ENCODE data around the gene VTI1A. TPM values are rescaled to one million over a fixed set of nuclear protein-coding genes. Genes with fewer than 3 reads are reported as not detected.

Gene VTI1A
- polyA plus RNA-seq, 2 of the 4 experiments (the other 2 are of a cell fraction), result 17.0 to 25.3 TPM

- DNase-seq (ENCODE audit: low read depth in 1 of 2, low spot score in 1 of 2), result peak; percentile 20 to 40
- H3K4me1 ChIP-seq, result no peaks in the 10 kb centered on the region
- no peak overlapping the region for H3K4me2 ChIP-seq
- WGBS (ENCODE audit: missing lambda C conversion rate), result 49% methylated on average over 2 of the region's 2 CpGs
- no peaks in the 10 kb centered on the region for H3K9me3 ChIP-seq
- FAIRE-seq, result peak; percentile 49
- ATAC-seq, result peak in 1 of 2 experiments; percentile 44; a peak in 1 of 6 replicates
- ChIA-PET CTCF (interaction anchor here (0.6 to 2.2 kb wide), 23 partner anchors 9 to 962 kb away, joined by 3 to 9 read pairs (median 3); partner anchors contain the start of genes VTI1A and ZDHHC6), POLR2A (interaction anchor here (0.6 to 1.5 kb wide), 2 partner anchors 12 to 298 kb away, joined by 3 to 9 read pairs; partner anchors contain the start of genes VTI1A and ZDHHC6)
- no peak overlapping the region for H3K4me3 ChIP-seq
- TF ChIP-seq MYC (IDR thresholded peaks at IDR 0.05; ENCODE audit: borderline replicate concordance, low read length), result no peak
- TF ChIP-seq USF2 (IDR thresholded peaks at IDR 0.05), result no peak
- peak; percentile 60 to 67 for TF ChIP-seq RAD21 (conservative IDR thresholded peaks at IDR 0.05 in 1 of 2, IDR thresholded peaks at IDR 0.05 in 1 of 2)
- TF ChIP-seq MAZ (IDR thresholded peaks at IDR 0.05; ENCODE audit: borderline replicate concordance, low read depth, low read length), result no peak
- no peak for TF ChIP-seq CHD2 (IDR thresholded peaks at IDR 0.05; ENCODE audit: low read length, partially characterized antibody)
- TF ChIP-seq POLR2AphosphoS2 (conservative IDR thresholded peaks at IDR 0.05; ENCODE audit: low read length), result no peak
- peak; percentile 50 for TF ChIP-seq SMC3 (IDR thresholded peaks at IDR 0.05)
- no peak for TF ChIP-seq NR3C1 (IDR thresholded peaks at IDR 0.05)
- no peak for TF ChIP-seq NPAS2 (CRISPR knock-in tag; IDR thresholded peaks at IDR 0.05; ENCODE audit: borderline replicate concordance)
- TF ChIP-seq BCL3 (IDR thresholded peaks at IDR 0.05), result no peak
- TF ChIP-seq HES2 (IDR thresholded peaks at IDR 0.05), result no peak
- TF ChIP-seq KDM5A (IDR thresholded peaks at IDR 0.05), result no peak
- peak; percentile 56 for TF ChIP-seq CTCF (IDR thresholded peaks at IDR 0.05)
- TF ChIP-seq HMGXB4 (CRISPR knock-in tag; IDR thresholded peaks at IDR 0.05; ENCODE audit: borderline replicate concordance), result no peak
- TF ChIP-seq CHD4 (IDR thresholded peaks at IDR 0.05; ENCODE audit: borderline replicate concordance), result no peak
- no peak overlapping the region for H3K27ac ChIP-seq
Observed at GRCh38 chr10:112434988-112435619, 11.9 kb upstream of the VTI1A start.

GRCh38 chr10:112438356-112438755, 8.7 kb upstream of the VTI1A start:
- Histone ChIP-seq H3K27ac (no peak overlapping the region), H3K4me2 (no peak overlapping the region), H3K9me3 (no peaks in the 10 kb centered on the region), H3K4me3 (no peak overlapping the region), H3K4me1 (no peaks in the 10 kb centered on the region)
- no peak for FAIRE-seq
- WGBS (ENCODE audit: missing lambda C conversion rate), result 94% methylated on average over 4 of the region's 4 CpGs
- no peak for DNase-seq (ENCODE audit: low read depth in 1 of 2, low spot score in 1 of 2)
- TF ChIP-seq E2F6 (IDR thresholded peaks at IDR 0.05; ENCODE audit: borderline replicate concordance, low read depth), result no peak
- TF ChIP-seq BCL3 (IDR thresholded peaks at IDR 0.05), result no peak
- no peak for TF ChIP-seq RARB (CRISPR knock-in tag; IDR thresholded peaks at IDR 0.05)
- no peak for TF ChIP-seq FOXS1 (CRISPR knock-in tag; IDR thresholded peaks at IDR 0.05)
- no peak for TF ChIP-seq NFE2L2 (conservative IDR thresholded peaks at IDR 0.05; ENCODE audit: low read length)
- TF ChIP-seq CHD4 (IDR thresholded peaks at IDR 0.05; ENCODE audit: borderline replicate concordance), result no peak
- no peak for TF ChIP-seq CHD2 (IDR thresholded peaks at IDR 0.05; ENCODE audit: low read length, partially characterized antibody)
- no peak for TF ChIP-seq FOSB (CRISPR knock-in tag; IDR thresholded peaks at IDR 0.05)
- TF ChIP-seq POLR2AphosphoS2 (conservative IDR thresholded peaks at IDR 0.05; ENCODE audit: low read length), result no peak
- ChIA-PET POLR2A (no interaction called here), CTCF (interaction anchor here (1.9 kb wide), 1 partner anchor 130 kb away, joined by 7 read pairs; no protein-coding TSS in a partner anchor)
- no peak for ATAC-seq

Measured in A549 (cell line).